HL-60 (cell line): Measurements from ENCODE around the gene SMARCE1.

ENCODE experiments used
- DNase-seq, 2 experiments: peaks; one replicate each; pipeline ENCODE4 v3.0.0-alpha.2; 2010 to 2020; ENCODE audit warnings: low read depth in 1 of 2, low spot score in 1 of 2
- H3K27ac ChIP-seq: fragments of 250-450 bp; sonication (Bioruptor Pico); replicated peaks from 2 replicates; pipeline ENCODE4 v1.5.1; 2020; ENCODE audit warnings: mild to moderate bottlenecking, moderate library complexity
- H3K27me3 ChIP-seq: fragments of 250-450 bp; sonication (Bioruptor Pico); 2 replicates; pipeline ENCODE4 v1.5.1; 2021; ENCODE audit warnings: mild to moderate bottlenecking, moderate library complexity; ENCODE audit not compliant: insufficient read depth, poor library complexity, severe bottlenecking
- H3K4me3 ChIP-seq: replicated peaks from 2 replicates; pipeline ENCODE4 v1.5.1; 2011; ENCODE audit warnings: mild to moderate bottlenecking, control low read depth, low read length; ENCODE audit not compliant: insufficient read depth
- GABPA ChIP-seq: IDR thresholded peaks from 2 replicates; pipeline ENCODE4 v1.6.1; 2012; ENCODE audit warnings: low read depth
- POLR2AphosphoS5 ChIP-seq: IDR thresholded peaks from 2 replicates; pipeline ENCODE4 v1.6.1; 2012; ENCODE audit warnings: low read depth
- SPI1 ChIP-seq: IDR thresholded peaks from 2 replicates; pipeline ENCODE4 v1.6.1; 2012; ENCODE audit warnings: low read depth, mild to moderate bottlenecking, borderline replicate concordance
- TF ChIP-seq, protein P1 (sequence below): IDR thresholded peaks from one replicate; pipeline ENCODE4 v1.5.1; 2011; ENCODE audit warnings: low read length, control low read depth, inconsistent platforms; ENCODE audit not compliant: insufficient read depth
- TF ChIP-seq, protein P2 (sequence below): IDR thresholded peaks from 2 replicates; pipeline ENCODE4 v1.6.1; 2012; ENCODE audit warnings: low read depth; ENCODE audit not compliant: insufficient replicate concordance

Gene SMARCE1

DNA sequence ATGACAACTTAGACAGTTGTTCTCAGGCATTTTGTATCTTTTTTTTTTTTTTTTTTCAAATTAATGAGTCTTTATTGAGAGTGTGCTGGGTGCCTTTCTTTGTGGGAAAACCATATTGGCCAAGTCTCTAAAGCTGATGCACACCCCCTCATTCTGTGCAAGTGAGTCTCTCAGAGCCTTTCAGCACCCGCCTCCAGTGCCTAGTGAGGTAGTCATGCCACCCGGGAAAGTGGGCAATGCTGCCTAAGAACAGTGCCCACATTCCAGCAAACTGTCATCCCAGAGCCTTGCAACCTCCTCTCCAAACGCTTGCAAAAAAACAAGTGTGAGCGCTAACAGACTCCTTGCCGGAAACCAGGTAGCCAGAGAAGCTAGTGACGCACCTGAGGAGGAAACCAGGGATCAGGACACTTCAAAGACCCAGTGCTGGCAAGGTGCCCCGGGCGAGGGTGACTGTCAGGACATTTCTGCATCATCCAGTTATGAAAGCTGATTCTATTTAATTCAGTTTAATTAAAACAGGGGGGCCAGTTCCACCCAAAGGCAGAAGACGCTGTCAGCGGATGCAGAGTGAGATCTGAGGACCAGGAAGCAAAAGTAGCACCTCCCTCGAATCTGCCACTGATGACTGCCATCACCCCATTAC, 34.9 kb downstream of the SMARCE1 start:
- peaks cover 3% of the 10 kb centered on the region for H3K27me3 ChIP-seq
- no peak overlapping the region for H3K27ac ChIP-seq
- no peak overlapping the region for H3K4me3 ChIP-seq
- no peak for DNase-seq
- TF ChIP-seq, protein P1, sequence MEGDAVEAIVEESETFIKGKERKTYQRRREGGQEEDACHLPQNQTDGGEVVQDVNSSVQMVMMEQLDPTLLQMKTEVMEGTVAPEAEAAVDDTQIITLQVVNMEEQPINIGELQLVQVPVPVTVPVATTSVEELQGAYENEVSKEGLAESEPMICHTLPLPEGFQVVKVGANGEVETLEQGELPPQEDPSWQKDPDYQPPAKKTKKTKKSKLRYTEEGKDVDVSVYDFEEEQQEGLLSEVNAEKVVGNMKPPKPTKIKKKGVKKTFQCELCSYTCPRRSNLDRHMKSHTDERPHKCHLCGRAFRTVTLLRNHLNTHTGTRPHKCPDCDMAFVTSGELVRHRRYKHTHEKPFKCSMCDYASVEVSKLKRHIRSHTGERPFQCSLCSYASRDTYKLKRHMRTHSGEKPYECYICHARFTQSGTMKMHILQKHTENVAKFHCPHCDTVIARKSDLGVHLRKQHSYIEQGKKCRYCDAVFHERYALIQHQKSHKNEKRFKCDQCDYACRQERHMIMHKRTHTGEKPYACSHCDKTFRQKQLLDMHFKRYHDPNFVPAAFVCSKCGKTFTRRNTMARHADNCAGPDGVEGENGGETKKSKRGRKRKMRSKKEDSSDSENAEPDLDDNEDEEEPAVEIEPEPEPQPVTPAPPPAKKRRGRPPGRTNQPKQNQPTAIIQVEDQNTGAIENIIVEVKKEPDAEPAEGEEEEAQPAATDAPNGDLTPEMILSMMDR, result no peak
- no peak for TF ChIP-seq POLR2AphosphoS5
- no peak for TF ChIP-seq SPI1
- TF ChIP-seq, protein P2, sequence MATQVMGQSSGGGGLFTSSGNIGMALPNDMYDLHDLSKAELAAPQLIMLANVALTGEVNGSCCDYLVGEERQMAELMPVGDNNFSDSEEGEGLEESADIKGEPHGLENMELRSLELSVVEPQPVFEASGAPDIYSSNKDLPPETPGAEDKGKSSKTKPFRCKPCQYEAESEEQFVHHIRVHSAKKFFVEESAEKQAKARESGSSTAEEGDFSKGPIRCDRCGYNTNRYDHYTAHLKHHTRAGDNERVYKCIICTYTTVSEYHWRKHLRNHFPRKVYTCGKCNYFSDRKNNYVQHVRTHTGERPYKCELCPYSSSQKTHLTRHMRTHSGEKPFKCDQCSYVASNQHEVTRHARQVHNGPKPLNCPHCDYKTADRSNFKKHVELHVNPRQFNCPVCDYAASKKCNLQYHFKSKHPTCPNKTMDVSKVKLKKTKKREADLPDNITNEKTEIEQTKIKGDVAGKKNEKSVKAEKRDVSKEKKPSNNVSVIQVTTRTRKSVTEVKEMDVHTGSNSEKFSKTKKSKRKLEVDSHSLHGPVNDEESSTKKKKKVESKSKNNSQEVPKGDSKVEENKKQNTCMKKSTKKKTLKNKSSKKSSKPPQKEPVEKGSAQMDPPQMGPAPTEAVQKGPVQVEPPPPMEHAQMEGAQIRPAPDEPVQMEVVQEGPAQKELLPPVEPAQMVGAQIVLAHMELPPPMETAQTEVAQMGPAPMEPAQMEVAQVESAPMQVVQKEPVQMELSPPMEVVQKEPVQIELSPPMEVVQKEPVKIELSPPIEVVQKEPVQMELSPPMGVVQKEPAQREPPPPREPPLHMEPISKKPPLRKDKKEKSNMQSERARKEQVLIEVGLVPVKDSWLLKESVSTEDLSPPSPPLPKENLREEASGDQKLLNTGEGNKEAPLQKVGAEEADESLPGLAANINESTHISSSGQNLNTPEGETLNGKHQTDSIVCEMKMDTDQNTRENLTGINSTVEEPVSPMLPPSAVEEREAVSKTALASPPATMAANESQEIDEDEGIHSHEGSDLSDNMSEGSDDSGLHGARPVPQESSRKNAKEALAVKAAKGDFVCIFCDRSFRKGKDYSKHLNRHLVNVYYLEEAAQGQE, result no peak
- no peak for TF ChIP-seq GABPA

DNA sequence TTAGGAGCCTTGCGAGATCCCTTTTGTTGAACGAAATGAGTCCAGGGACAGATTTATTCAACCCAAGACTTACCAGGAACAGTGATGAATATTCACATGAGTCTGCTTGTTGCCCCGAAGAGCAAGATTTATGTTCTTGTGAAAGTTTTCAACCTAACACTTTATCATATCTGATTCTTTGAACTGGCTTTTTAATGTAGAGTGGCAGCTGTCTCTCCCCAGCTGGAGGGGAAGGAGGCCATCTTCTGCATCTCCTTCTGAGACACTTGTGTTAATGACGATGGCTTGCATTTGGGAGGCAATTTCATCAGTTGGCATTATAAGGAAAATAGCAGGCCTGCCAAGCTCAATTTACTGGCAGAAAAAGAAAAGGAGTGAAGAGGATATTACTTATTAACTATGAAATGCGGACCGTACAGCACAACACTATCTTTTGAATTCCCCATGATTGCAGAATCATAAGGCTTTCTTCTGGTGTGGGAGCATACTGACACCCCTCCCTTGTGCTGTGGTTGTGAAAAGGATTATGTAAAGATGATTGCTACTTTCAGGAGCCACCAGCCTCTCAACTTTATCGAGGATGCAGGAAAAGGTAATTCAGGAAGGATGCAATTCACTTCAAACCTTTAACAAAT, 35.7 kb downstream of the SMARCE1 start:
- Histone ChIP-seq H3K4me3 (no peak overlapping the region), H3K27ac (no peak overlapping the region), H3K27me3 (peaks cover 3% of the 10 kb centered on the region)
- no peak for DNase-seq
- TF ChIP-seq, protein P2, result no peak
- TF ChIP-seq POLR2AphosphoS5, result no peak
- TF ChIP-seq SPI1, result no peak
- TF ChIP-seq GABPA, result no peak
- TF ChIP-seq, protein P1, result no peak

DNA sequence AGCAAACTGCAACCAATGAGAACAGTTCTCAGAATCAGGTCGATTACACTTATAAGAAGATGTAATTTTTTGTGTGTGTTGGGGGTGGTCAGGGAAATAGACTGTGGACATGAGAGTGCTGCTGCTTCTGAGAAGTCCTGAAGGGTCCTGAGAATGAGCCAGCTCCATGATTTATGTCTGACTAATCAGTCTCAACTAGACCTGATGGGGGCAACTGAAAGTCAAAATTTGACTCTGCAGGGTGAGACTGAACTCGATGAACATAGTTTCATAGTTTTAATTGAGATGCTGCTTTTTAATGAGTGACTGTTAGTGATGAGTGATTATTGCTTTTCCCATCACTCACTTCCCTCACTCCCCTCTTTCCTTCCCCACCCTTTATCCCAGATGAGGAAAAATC, 37.3 kb downstream of the SMARCE1 start:
- Histone ChIP-seq H3K27me3 (no peaks in the 10 kb centered on the region), H3K27ac (no peak overlapping the region), H3K4me3 (no peak overlapping the region)
- no peak for DNase-seq
- TF ChIP-seq, protein P1, result no peak
- TF ChIP-seq, protein P2, result no peak
- TF ChIP-seq POLR2AphosphoS5 (no peak), SPI1 (no peak), GABPA (no peak)
